CD4-positive, alpha-beta T cell treated with Interleukin-10 for 1 hour (primary cell): Measurements from ENCODE around the gene CAMK1D.

Source experiments
- DNase-seq: peaks from one replicate; pipeline ENCODE4 v3.0.0-alpha.2; 2020

The CAMK1D gene

DNA sequence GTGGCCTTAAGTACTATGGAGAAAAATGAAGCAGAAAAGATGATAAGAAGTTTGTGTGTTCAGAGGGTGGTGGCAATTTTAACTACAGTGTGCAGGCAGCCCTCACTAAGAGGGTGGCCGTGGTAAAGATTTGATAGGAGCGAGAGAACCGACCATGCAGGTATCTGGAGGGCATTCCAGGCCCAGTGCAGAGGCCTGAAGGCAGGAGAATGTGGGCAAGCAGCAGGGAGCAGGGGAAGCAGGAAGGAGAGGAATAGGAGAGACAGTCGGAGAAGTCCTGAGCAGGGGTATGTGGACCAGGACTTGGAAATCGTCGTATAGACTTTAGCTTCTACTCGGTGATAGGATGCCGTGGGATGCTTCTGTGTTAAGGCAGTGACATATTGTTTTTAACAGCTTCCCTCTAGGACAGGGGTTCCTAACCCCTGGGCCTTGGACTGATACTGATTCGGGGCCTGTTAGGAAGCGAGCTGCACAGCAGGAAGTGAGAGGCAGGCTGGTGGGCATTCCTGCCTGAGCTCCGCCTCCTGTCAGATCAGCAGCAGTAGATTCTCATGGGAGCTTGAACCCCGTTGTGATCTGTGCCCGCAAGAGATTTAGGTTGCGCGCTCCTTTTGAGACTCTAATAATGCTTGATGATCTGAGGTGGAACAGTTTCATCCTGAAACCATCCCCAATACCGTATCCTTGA, 425.0 kb downstream of the CAMK1D start:
- no peak for DNase-seq

DNA sequence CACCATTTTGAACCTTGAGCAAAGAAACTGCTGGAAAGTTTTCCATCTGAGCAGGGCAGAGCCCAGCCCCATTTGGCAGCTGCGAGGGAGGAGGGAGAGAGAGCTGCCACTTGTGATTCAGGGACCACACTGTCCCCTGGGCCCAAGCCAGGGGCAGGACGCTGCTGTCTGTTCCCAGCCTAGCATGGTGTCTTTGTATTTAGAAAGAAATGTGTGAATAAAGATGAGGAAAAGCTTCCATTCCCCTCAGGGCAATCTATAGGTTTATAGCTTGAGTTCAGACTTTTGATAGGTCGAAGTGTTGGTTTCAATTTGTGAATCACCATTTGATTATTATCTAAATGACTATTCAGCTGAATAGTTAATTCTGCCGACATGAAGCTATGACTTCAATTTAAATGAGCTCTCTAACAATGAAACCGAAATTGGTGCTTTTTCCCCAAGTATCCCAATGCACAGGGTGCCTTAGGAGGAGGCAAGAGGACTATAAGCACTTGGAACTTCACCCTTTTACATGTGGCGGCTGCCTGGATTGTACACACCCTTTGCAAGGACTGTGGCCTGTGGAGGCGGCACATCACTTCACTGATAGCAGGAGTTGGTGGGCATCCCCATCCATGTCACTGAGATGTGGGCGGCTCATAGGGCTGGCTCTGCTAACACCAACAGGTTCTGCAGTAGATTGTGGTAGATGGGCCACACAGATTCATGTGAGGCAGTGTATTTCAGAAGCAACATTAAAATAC, 428.7 kb downstream of the CAMK1D start:
- no peak for DNase-seq

DNA sequence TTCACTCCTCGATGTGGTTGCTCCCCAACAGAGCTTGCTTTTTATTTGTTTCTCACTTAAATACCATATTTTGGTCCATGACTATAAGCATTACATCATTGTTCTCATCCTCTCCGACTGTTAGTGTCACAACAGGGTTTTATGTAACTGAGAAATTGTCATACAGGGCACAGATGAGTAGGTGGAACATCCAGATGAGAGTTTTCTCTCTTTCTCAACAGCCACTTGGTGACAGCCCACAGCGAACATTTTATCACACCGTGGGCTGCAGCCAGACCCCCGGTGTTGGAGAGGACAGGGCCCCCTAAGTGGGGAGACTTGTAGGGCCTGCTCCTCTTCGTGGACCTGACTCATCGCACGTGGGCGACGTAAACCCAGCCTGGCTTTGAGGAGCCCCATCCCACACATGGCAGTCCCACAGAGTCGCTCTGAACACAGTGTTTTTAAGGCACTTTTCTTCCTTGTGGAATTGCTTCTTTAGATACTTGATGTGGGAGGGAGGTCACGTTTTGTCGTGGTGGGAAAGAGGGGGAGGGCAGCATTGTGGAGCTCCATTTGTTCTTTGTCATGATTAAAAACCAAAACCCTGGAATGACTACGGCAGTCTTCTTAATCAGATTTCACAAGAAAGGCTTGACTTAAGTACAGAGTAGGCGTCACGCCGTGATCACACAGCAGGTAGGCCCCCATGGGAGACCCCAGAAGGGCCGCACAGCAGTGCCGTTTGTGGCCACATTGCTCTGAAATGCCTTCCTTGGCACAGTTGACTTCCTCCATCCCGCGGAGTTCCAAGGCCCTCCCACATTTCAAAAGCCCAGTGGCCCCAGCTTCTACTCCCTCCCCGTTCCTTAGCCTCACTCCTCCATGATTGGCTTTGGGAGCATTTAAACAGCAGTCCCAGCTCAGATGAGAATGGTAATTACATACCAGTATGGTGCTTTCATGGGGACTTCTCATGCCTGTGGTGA, 431.6 kb downstream of the CAMK1D start:
- DNase-seq = no peak

DNA sequence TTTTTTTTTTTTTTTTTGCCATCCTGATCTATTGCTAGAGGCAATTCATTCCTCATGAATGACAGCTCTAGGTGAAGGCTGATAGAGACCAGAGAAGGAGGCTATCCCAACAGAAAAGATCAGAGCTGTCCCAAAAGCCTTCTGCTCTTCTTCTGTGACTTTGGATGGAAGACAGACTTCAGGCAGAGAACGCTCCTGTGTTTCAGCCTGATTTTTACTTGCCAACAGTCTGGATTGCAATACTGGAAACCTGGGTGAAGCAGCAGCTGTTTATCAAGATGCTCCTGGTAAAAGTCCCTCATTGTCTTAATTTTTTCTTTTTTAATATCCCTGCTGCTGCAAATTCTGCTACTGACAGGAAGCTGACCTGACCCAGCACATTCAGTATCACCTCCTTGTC, 432.6 kb downstream of the CAMK1D start:
- DNase-seq = no peak

DNA sequence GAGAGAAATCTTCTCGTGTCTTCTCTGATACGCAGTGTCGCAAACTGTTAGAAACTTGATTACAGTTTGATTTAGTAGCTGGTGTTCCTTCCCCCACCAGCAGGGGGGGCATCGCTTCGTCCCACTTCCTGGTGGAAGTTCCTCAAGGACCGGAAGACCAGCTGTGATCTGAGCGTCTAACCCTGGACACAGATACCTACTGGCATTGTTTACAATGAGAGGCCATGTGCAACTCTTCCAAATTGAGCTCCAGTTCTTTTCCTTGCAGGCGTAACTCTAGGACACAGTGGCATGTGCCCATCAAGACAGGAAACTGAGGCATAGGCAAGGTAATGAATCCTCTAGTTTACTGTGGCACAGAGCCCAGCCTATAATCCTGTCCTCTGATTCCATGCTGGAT, 433.2 kb downstream of the CAMK1D start:
- DNase-seq = peak; percentile 17

DNA sequence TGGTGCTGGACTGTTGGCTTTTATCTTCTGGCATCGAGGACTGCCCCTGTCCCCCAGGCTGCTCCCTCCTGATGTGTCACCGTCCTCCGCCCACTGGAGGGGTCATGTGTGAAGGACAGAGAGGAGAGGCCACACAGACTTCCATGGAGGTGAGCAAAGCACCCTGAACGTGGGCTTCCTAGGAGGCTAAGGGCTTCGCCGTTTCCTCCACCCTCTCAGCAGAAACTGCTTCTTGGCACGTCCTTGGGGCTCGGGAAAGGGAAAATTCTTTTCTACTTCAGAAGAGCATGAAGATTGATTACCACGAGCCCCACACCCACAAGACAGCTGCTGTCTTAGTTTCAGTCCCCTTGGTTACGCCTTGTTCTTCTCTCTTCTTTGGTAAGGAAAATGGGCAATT, 433.9 kb downstream of the CAMK1D start:
- no peak for DNase-seq

DNA sequence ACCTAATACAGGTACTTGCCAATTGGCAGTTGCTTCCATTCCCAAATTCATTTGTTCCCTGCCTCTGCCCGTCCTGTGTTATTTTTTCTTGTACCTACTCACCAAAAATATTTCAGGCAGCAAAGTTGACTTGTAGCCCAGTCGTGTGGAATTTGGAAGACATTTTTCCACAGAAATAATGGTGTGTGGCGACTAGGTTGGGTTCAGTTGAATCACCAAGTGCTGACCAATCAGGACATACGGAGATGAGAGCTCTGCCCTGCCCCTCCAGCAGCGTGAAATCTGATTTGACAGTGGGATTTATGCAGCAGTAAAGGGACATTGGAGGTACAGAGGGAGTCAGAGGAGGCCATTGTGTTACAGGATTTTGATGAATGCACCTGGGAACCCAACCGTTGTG, 435.3 kb downstream of the CAMK1D start:
- no peak for DNase-seq

DNA sequence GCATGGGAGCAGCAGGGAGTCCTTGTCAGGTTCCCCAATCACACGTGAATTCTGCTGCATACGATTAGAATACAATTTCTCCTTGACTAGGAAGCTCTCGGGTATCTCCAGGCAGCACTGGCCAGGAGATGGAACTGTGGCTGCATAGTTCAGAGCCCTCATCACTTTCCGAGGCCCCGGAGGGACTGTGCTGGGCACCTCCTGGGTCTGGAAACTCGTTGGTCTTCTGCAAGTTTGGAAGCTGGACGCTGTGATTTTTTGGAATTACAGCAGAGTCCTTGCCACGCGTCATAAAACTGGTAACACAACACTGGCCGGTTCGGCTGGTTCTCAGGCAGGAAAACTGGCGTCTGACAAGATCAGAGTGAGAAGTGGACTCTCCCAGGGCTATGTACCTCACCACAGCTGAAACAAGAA, 436.1 kb downstream of the CAMK1D start:
- DNase-seq = no peak

DNA sequence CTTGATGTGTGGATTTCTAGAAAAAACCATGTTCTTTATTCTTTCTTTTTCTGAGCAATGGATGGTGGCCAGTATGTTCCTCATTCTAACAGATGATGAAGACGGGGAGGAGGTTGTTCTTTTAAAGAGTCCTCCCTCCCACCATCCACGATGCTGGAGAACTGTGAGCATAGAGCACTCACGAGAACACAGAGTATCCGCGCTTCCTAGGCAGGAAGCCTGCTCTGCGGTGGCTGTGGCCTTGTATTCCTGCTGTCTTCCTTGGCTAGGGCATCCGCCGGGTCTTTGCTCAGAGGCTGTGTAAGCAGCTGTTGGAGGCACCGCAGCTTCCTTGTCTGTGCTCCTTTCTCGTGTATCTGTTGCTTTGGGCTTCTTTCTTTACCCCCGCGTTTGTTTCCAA, 437.9 kb downstream of the CAMK1D start:
- no peak for DNase-seq

DNA sequence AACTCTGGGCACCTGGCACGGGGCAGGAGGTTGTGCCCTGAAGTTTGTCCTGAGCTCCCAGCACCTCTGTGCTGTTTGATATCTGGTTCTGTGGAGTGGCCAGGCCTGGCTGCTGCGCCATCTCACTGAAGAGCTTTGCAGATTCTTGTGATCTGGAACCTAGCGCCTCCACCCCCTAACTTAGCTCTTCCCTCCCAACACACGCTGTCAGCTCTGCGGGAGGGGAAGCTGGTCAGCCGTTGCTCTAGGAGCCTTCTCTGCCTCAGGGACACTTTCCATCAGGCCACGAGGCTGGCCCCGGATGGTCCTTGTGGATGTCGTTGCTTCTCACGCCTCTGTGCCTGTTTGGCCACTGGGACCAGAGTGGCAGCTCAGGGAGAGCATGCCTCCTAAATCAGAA, 438.9 kb downstream of the CAMK1D start:
- DNase-seq = no peak

DNA sequence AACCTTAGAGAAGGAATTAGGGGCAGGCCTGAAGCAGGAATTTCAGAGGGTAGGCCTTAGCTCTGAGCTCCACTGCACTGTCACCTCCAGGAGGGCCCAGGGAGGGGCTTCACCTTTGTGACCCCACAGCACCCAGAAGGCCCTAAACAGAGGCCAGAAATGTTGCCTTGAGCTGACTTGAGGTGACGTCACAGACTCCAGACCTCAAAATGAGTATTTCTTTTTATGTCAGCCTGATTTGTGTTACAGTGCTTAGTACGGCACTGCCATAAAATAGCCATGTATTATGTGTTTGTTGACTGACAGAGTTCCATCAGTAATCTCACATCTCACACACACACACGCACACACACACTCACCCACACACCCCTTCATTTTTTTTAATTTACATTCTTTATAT, 440.9 kb downstream of the CAMK1D start:
- DNase-seq = no peak

DNA sequence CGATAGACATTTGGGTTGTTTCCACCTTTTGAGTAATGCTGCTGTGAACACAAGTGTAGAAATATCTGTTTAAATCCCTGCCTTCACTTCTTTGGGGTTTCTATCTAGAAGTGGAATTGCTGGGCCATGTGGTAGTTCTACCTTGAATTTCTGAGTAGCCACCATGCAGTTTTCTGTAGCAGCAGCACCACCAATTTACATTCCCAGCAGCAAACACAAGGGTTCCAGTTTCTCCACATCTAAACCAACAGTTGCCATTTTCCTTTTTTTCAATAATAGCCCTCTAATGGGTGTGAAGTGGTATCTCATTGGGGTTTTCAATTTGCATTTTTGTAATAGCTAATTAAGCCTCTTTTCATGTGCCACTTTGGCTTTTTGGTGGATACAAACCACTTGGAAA, 442.4 kb downstream of the CAMK1D start:
- DNase-seq = no peak

DNA sequence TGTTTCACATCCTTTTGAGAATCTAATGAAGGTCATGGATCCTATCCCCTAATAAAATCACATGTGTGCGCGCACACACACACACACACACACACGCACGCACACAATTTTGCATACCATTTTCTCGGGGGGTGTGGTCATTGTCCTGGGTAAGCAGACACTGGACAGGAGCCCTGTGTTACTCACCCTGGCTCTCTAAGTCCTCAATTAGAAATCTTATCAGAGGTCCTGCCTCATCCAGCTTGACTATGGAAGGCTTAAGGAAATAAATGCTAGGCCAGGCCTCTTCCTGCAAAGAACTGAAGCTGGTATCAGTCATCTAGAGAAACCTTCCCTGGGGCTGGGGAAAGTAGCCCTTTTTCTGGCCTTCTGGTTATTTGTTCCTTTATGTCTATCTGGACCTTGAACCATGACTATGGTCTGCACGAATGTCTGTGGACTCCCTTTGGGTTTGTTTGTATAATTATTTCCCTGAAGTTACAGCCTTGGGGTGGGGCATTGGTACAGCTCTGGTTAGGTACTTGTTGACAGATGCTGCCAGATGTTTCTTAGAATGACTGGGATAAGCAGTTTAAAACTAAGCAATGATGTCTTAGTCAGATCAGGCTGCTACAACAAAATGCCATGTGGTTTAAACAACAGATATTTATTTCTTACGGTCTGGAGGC, 443.7 kb downstream of the CAMK1D start:
- DNase-seq = no peak

DNA sequence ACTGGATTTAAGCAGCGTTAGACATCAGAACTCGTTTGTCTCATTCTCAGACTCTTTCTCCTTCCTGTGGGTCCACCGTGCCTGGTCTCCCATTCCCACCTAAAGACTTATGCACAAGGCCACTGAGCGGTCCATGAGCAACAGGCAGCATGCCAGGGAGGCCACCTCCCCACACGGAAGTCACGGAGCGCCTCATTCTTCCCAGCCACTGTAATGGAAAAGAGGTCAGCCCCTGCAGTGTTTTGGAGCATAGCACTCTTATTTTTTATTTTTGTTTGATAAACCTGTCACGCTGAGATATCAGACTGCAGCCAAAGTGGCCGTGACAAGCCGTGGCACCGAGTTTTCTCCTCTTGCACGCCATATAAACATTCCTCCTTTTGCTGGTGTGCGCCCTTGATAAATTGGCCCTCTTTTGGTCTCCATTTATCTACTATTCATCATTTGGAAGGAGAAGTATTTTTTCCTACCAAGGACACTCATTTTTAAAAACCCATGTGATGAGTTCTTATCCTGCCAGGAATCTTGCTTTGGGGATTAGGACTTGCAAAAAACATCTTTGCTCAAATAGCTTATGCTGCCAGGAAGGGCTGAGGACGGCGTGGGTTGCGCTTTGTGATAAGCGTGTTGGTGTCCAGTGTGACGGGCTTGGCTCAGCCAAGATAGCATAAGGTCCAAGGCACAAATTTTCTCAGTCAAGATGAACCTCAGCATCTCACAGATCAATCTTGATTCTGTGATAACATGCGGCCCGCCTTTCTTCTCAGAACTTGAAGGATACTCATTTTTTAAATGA, 446.2 kb downstream of the CAMK1D start:
- no peak for DNase-seq

DNA sequence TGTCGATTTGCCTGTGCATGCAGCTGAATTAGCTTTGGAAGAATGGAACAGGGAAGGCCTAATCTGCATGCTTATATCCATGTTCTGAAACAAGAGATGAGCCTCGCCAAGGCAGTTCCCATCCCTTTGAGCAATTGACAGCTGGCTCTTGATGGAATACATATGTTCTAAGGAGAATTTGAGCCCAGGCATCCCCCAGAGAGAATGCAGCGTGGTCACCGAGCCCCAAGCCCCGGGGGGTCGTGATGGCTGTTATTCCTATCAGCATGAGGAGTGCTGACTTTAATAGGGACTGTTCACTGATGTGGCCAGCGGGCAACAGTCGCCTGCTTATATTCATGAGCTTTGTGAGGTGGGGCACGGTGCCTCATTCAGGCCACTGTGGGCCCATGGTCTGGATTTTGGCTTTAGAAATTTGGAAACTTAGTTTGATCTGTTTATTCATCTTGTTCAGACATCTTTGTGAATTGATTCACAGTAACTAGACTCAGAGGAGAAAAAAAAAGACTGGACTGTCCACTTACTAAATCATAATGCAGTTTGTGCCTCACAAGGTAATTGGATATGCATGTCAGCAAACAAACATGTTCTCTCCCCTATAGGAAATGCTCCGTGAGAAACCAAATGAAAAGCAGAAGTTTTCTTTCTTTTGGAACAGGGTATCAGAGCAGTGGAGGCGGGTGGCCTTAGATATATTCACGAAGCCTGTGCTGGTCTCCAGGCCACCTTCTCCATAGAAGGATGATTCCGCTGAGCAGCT, 447.2 kb downstream of the CAMK1D start:
- DNase-seq = no peak

DNA sequence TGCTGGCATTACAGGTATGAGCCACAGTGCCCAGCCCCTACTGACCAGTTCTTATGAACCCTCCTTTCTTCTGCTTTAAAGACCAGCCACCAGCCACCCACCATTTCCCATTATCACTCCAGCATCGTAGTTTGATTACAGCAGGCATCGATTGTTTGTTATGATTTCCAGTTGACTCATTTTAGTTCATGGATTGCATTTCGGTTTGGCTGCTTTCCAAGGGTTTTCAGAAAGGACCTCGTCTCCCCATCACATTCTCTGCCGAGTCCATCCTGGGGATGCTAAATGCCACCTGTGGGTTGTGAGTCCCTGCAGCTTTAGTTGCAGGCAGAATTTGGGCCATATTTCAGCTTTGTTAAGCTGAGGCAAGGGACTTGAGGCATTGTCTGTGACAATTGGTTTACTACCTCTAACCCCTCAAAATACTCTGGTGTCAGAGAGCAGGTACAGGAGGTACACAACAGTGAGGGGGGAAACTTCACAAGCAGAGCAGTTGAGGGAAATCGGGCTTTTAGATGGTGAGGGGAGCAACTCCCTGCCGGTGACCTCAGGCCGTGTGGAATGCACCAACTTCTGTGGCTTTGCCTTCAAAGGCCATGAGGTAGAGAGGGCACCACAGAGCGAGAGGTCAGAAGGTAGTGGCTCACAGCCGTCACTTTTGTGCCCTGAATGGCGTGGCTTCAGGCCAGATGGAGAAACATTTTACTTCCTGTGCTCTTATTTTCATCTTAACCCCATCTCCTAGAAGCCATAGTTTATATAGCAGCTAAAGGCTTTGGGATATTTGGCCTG, 448.3 kb downstream of the CAMK1D start:
- DNase-seq = no peak

DNA sequence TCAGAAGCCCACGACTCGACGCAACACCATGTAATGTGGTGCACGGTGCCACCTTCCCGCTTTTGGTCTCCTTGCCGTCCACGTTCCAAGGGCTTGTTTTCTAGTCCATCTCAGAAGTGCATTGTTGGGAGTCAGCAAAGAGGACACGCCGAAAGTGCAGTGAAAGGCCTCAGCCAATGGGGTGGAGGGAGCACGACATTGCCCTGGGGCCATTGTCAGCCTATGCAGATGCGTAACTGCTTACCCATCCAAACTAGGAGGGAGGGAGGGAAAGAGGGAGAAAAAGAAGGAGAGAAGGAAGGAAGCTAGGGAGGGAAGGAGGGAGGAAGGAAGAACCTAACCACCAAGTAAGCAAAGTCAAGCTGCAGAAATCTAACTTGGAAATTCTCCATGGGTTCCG, 449.8 kb downstream of the CAMK1D start:
- DNase-seq = no peak

DNA sequence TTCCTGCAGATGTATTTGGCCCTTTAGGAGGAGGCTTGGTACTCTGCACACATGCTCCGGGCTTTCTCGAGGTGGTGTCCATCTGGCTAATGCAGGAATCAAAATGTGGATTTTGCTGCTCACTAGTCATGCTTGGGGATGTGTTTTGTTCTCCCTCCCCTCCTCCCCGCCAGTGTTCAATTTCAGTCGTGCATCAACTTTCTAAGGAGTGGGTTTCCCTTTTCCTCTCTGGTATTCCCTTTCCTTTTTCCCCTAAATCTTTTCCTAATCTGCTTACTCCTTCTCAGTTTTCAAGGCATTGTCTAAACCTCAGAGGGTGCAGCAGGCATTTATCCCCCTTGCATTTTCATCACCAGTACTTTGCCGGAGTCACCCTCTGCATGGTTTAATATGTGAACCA, 450.4 kb downstream of the CAMK1D start:
- DNase-seq = no peak

DNA sequence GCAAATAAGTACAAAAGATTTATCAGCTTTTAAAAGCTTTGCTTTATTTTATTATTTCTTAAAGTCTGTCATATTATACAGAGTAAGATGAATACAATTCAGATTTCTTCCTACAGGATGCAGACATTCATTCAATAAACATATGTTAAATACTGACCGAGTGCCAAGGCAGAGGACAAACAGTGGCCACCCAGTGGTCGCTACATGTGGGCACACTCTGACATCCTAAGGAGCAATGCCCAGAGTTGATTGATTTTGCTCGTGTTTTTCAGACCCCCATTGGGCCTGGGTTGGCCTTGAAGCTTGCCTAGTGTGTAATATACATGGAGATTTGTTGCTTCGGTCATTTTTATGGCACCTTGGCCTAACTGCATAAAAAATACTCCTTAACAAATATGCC, 451.0 kb downstream of the CAMK1D start:
- DNase-seq = no peak
